WTC11 (cell line): ENCODE results near the gene NHSL1. TPM values are rescaled to one million over a fixed set of nuclear protein-coding genes. Genes with fewer than 3 reads are reported as not detected.

ENCODE experiments used
- ATAC-seq: fragments of 200-7000 bp; cut with Tn5 transposase; 2 replicates; pipeline ENCODE4 v1.10.0; 2021; ENCODE audit warnings: mild to moderate bottlenecking, moderate library complexity
- CTCF ChIA-PET: fragments of 300-600 bp; sonication (Branson Sonifier 250); formaldehyde crosslinking; loops from one replicate; lab custom pipeline; 2021; ENCODE audit warnings: antibody characterized with exemption; lab: Charles Lee
- POLR2A ChIA-PET: fragments of 350-600 bp; sonication (Branson Sonifier 250); formaldehyde crosslinking; loops from one replicate; lab custom pipeline; 2021; ENCODE audit warnings: antibody characterized with exemption; lab: Charles Lee
- DNase-seq: peaks from one replicate; pipeline ENCODE4 v3.0.0; 2021; ENCODE audit warnings: low spot score
- H3K27ac Mint-ChIP-seq: 2 replicates; pipeline ENCODE4 v1.8.0; 2021; ENCODE audit warnings: mixed read lengths
- H3K27me3 Mint-ChIP-seq: 2 replicates; pipeline ENCODE4 v1.8.0; 2021; ENCODE audit warnings: low read depth, mild to moderate bottlenecking, moderate library complexity, mixed read lengths
- H3K36me3 Mint-ChIP-seq: 2 replicates; pipeline ENCODE4 v1.8.0; 2021; ENCODE audit warnings: mixed read lengths
- H3K4me1 Mint-ChIP-seq: 2 replicates; pipeline ENCODE4 v1.8.0; 2022; ENCODE audit warnings: mixed read lengths
- H3K4me3 Mint-ChIP-seq: 2 replicates; pipeline ENCODE4 v1.8.0; 2021; ENCODE audit warnings: mild to moderate bottlenecking, moderate library complexity, mixed read lengths
- H3K9me3 Mint-ChIP-seq: 2 replicates; pipeline ENCODE4 v1.8.0; 2021; ENCODE audit warnings: mixed read lengths
- CBFB ChIP-seq: sonication (generic); formaldehyde crosslinking; IDR thresholded peaks from 2 replicates; pipeline ENCODE4 v1.8.1; 2022; ENCODE audit warnings: mild to moderate bottlenecking, low read depth, missing genetic modification reagents
- CDX4 ChIP-seq: fragments of 250-450 bp; sonication (Bioruptor Pico); IDR thresholded peaks from 2 replicates; pipeline ENCODE4 v1.9.0; 2021; ENCODE audit warnings: moderate library complexity, mild to moderate bottlenecking, inconsistent platforms, borderline replicate concordance
- CREM ChIP-seq: sonication (generic); formaldehyde crosslinking; IDR thresholded peaks from 2 replicates; pipeline ENCODE4 v1.8.1; 2022; ENCODE audit warnings: mild to moderate bottlenecking, missing genetic modification reagents, moderate library complexity
- CTCF ChIP-seq: fragments of 200-600 bp; IDR thresholded peaks from 2 replicates; pipeline ENCODE4 v1.8.0; 2022; ENCODE audit warnings: antibody characterized with exemption
- ESRRA ChIP-seq: sonication (generic); formaldehyde crosslinking; IDR thresholded peaks from 2 replicates; pipeline ENCODE4 v1.8.1; 2022; ENCODE audit warnings: mild to moderate bottlenecking, missing genetic modification reagents, borderline replicate concordance
- ETV6 ChIP-seq: sonication (generic); formaldehyde crosslinking; IDR thresholded peaks from 2 replicates; pipeline ENCODE4 v1.8.1; 2022; ENCODE audit warnings: mild to moderate bottlenecking, missing genetic modification reagents
- GRHL2 ChIP-seq: fragments of 250-450 bp; sonication (Bioruptor Pico); IDR thresholded peaks from 2 replicates; pipeline ENCODE4 v1.8.0; 2022; ENCODE audit warnings: mild to moderate bottlenecking, moderate library complexity; ENCODE audit not compliant: insufficient replicate concordance, severe bottlenecking
- GTF2I ChIP-seq: fragments of 250-450 bp; sonication (Bioruptor Pico); conservative IDR thresholded peaks from 2 replicates; pipeline ENCODE4 v1.4.0; 2021; ENCODE audit warnings: mild to moderate bottlenecking
- NFE2L1 ChIP-seq: sonication (generic); formaldehyde crosslinking; IDR thresholded peaks from 2 replicates; pipeline ENCODE4 v1.8.1; 2023; ENCODE audit warnings: missing genetic modification reagents
- NFYB ChIP-seq: sonication (generic); formaldehyde crosslinking; conservative IDR thresholded peaks from 2 replicates; pipeline ENCODE4 v1.8.0; 2022; ENCODE audit warnings: low read depth, missing genetic modification reagents
- NR1H2 ChIP-seq: sonication (generic); formaldehyde crosslinking; IDR thresholded peaks from 2 replicates; pipeline ENCODE4 v1.9.0; 2021; ENCODE audit warnings: mild to moderate bottlenecking, moderate library complexity, missing genetic modification reagents
- PRDM15 ChIP-seq: sonication (generic); formaldehyde crosslinking; IDR thresholded peaks from 2 replicates; pipeline ENCODE4 v1.8.0; 2022; ENCODE audit warnings: missing genetic modification reagents
- RORB ChIP-seq: fragments of 250-450 bp; sonication (Bioruptor Pico); IDR thresholded peaks from 2 replicates; pipeline ENCODE4 v1.9.0; 2021; ENCODE audit warnings: mild to moderate bottlenecking
- SOX15 ChIP-seq: fragments of 250-450 bp; sonication (Bioruptor Pico); IDR thresholded peaks from 2 replicates; pipeline ENCODE4 v1.9.0; 2021; ENCODE audit warnings: mild to moderate bottlenecking
- SP1 ChIP-seq: sonication (generic); formaldehyde crosslinking; conservative IDR thresholded peaks from 2 replicates; pipeline ENCODE4 v1.8.1; 2022; ENCODE audit warnings: missing genetic modification reagents
- USF1 ChIP-seq: sonication (generic); formaldehyde crosslinking; IDR thresholded peaks from 2 replicates; pipeline ENCODE4 v1.8.0; 2022; ENCODE audit warnings: mild to moderate bottlenecking, missing genetic modification reagents
- ZNF121 ChIP-seq: sonication (generic); formaldehyde crosslinking; IDR thresholded peaks from 2 replicates; pipeline ENCODE4 v1.8.0; 2023; ENCODE audit warnings: missing genetic modification reagents
- ZNF416 ChIP-seq: fragments of 250-450 bp; sonication (Bioruptor Pico); IDR thresholded peaks from 2 replicates; pipeline ENCODE4 v1.9.0; 2021; ENCODE audit warnings: mild to moderate bottlenecking, inconsistent platforms
- ZNF423 ChIP-seq: fragments of 250-450 bp; sonication (Bioruptor Pico); IDR thresholded peaks from 2 replicates; pipeline ENCODE4 v2.1.2; 2022; ENCODE audit warnings: mild to moderate bottlenecking, moderate library complexity
- ZNF532 ChIP-seq: fragments of 250-450 bp; sonication (Bioruptor Pico); IDR thresholded peaks from 2 replicates; pipeline ENCODE4 v1.9.0; 2021; ENCODE audit warnings: mild to moderate bottlenecking, borderline replicate concordance
- total RNA-seq: library from RNA; stranded (reverse); gene quantifications from 3 replicates; pipeline ENCODE4 v1.2.3, GENCODE V29; 2021

The NHSL1 gene
- total RNA-seq, 1 experiment from 2014 or later = 31.1 TPM

GRCh38 chr6:138523347-138524210 lies 24.3 kb upstream of the NHSL1 start:
- H3K9me3 Mint-ChIP-seq = peaks cover under 1% of the 10 kb centered on the region
- POLR2A ChIA-PET = interaction anchor here (0.6 kb wide), 3 partner anchors 76 to 313 kb away, joined by 3 to 5 read pairs (median 3); no protein-coding TSS in a partner anchor
- peaks cover 46% of the 10 kb centered on the region for H3K4me1 Mint-ChIP-seq
- no peak for TF ChIP-seq PRDM15 (CRISPR knock-in tag)
- TF ChIP-seq ZNF121 (CRISPR knock-in tag) = peak; percentile 86
- TF ChIP-seq, all 79 proteins: peak for 1
- peak overlapping the region; percentile 56 for H3K27ac Mint-ChIP-seq
- no peaks in the 10 kb centered on the region for H3K27me3 Mint-ChIP-seq
- no peak for DNase-seq
- no peak for ATAC-seq
- no peak overlapping the region for H3K4me3 Mint-ChIP-seq
- H3K36me3 Mint-ChIP-seq = no peaks in the 10 kb centered on the region
- CTCF ChIA-PET = interaction anchor here (0.6 to 1.7 kb wide), 5 partner anchors 10 to 1100 kb away, joined by 3 to 5 read pairs (median 3); no protein-coding TSS in a partner anchor

- Mint-ChIP-seq H3K9me3 (peaks cover 9% of the 10 kb centered on the region), H3K4me3 (no peak overlapping the region), H3K27me3 (no peaks in the 10 kb centered on the region), H3K4me1 (peaks cover 36% of the 10 kb centered on the region), H3K27ac (peak overlapping the region; percentile 75), H3K36me3 (peaks cover 8% of the 10 kb centered on the region)
- DNase-seq = no peak
- TF ChIP-seq SOX15 (CRISPR knock-in tag) = no peak
- no peak for TF ChIP-seq GRHL2 (CRISPR knock-in tag)
- no peak for TF ChIP-seq ZNF423 (CRISPR knock-in tag)
- TF ChIP-seq NFE2L1 (CRISPR knock-in tag) = no peak
- no peak for TF ChIP-seq ZNF416 (CRISPR knock-in tag)
- no peak for TF ChIP-seq CREM
- TF ChIP-seq RORB (CRISPR knock-in tag) = no peak
- no peak for TF ChIP-seq CTCF
- ATAC-seq = no peak
- POLR2A ChIA-PET = interaction anchor here (0.7 kb wide), 1 partner anchor 69 kb away, joined by 3 read pairs; no protein-coding TSS in a partner anchor
- CTCF ChIA-PET = interaction anchor here (0.9 to 1.7 kb wide), 3 partner anchors 23 to 407 kb away, joined by 3 to 5 read pairs (median 4); partner anchors contain the start of gene HEBP2
Measured at GRCh38 chr6:138522611-138523010, 23.3 kb upstream of the NHSL1 start.

- TF ChIP-seq SP1 (CRISPR knock-in tag) (no peak), NFYB (CRISPR knock-in tag) (no peak), NR1H2 (no peak), ETV6 (CRISPR knock-in tag) (no peak), ZNF532 (no peak), ESRRA (CRISPR knock-in tag) (no peak), GTF2I (CRISPR knock-in tag) (no peak), CDX4 (CRISPR knock-in tag) (no peak), CBFB (CRISPR knock-in tag) (no peak), USF1 (no peak)
- Mint-ChIP-seq H3K9me3 (peaks cover 10% of the 10 kb centered on the region), H3K4me1 (peaks cover 28% of the 10 kb centered on the region), H3K36me3 (peaks cover 8% of the 10 kb centered on the region), H3K4me3 (no peak overlapping the region), H3K27ac (peak overlapping the region; percentile 76; the same call in 1 of the 2 replicates), H3K27me3 (no peaks in the 10 kb centered on the region)
- ChIA-PET CTCF (no interaction called here), POLR2A (no interaction called here)
- no peak for DNase-seq
- no peak for ATAC-seq
Measured at GRCh38 chr6:138521790-138522189, 22.5 kb upstream of the NHSL1 start.
